Cardiac septum (tissue), 1 donor: Measurements from ENCODE around the gene ABHD16B. TPM values are rescaled to one million over a fixed set of nuclear protein-coding genes. Genes with fewer than 3 reads are reported as not detected.
"Not testable (repeated sequence)": the region's sequence is repeated elsewhere in the genome, so short reads cannot be mapped to it uniquely, and the experiment has no call there.

Source experiments
- DNase-seq: peaks from one replicate; pipeline ENCODE4 v3.0.0-alpha.2; 2020; ENCODE audit warnings: low spot score
- intact Hi-C: fragments of 100-400 bp; cut with DNase I; formaldehyde crosslinking; loops from one replicate; pipeline ENCODE4 v1.14.0; 2022
- total RNA-seq: library from RNA; stranded (reverse); fragmentation: NEBNext Ultra II Directional; extraction: Animal tissue kit (Norgen Biotek cat#: 25700); gene quantifications from one replicate; pipeline ENCODE4 v1.2.1, GENCODE V29; 2021
- donor health status: DM: no; HTN: no; CAD: no.

Gene ABHD16B
- total RNA-seq, 1 donor from 2014 or later, result not detected

DNA sequence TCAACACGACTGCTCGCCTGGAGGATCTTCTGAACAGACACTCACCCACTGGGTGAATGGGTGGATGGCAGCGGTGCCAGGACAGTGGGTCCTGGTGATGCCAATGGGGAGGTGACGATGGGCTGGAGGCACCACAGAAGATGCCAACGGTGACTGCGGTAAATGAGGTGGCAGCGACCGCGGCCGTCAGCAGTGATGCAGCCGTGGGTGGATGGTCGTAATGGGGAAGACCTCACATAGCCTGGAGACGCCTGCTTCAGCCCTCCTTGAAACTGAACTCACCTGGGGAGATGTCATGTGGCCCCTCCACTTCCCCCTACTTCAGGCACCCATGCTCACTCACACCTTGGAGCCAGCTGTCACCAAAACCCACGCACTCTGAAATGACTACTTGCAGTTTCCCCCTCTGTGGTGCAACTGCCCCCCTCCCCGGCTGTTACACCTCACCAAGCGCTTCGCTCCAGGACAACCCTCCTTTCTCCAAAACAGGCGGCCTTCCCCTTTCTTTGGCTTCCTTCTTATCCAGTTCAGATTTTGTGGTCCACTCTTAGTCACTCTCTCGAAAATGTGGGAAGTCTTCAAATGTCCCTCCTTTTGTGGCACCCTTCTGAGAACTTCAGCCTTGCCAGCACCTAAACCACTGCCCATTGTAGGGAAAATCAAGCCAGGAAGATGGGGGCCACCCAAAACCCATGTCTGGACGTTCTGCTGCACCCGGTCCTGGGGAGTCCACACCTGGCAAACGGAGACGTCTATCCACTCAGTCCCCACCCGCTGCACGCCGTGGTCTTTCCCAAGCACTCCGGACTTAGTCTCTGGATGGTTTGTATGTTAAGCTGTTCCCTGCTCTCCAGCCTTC, 10.4 kb upstream of the ABHD16B start:
- no peak for DNase-seq

DNA sequence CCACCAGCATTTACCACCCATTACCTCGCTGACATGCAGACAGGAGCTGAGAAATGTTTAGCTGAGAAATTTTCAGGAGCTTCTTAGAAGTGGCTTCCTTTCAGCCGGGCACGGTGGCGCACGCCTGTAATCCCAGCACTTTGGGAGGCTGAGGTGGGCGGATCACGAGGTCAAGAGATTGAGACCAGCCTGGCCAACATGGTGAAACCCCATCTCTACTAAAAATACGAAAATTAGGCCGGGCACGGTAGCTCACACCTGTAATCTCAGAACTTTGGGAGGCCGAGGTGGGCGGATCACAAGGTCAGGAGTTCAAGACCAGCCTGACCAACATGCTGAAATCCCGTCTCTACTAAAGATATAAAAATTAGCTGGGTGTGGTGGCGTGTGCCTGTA, 9.8 kb upstream of the ABHD16B start:
- DNase-seq, intact Hi-C loops: not testable (repeated sequence)

More for the DNA sequence above, 10.4 kb upstream of the ABHD16B start:
- intact Hi-C loops, result no loop called here

DNA sequence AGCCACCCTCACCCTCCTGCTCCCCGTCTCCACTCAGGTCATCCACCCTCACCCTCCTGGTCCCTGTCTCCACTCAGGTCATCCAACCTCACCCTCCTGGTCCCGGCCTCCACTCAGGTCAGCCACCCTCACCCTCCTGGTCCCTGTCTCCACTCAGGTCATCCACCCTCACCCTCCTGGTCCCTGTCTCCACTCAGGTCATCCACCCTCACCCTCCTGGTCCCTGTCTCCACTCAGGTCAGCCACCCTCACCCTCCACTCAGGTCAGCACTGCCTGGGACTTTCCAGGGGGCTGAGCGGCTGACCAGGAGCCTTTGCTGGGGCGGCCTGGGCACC, 7.6 kb upstream of the ABHD16B start:
- intact Hi-C loops, DNase-seq: not testable (repeated sequence)

DNA sequence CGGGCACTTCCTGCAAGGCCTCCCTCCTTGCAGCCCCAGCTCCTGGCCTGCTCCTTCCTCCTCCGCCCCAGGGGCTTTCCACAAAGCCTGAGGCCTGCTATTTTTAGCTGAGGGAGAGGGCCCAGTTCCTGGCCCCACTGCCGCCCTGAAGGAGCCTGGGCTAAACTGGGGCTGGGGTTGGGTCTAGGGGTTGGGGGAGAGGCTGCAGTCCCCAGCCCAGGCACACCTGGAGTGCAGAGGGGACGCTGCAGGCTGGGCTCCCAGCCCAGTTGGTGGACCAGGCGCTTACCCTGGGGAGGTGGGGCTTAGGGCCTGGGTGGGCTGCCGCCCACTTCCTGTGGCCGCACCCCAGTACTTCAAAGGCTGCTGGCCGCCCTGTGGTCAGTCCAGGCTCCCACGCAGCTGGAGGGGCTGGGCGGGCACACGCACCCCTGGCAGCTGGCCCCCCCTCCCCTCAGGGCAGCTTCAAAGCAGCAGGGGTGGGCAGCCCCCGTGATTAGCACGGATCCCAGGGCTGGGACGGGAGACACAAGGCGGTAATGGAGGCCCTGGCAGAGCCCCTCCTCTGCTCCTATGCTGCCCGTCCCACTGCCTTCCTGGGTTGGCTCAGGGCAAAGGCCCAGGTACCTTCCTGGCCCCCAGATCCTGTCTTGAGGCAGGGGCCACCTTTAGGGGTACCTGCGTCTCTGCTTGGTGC, 7.1 kb upstream of the ABHD16B start:
- intact Hi-C loops, result no loop called here
- no peak for DNase-seq

DNA sequence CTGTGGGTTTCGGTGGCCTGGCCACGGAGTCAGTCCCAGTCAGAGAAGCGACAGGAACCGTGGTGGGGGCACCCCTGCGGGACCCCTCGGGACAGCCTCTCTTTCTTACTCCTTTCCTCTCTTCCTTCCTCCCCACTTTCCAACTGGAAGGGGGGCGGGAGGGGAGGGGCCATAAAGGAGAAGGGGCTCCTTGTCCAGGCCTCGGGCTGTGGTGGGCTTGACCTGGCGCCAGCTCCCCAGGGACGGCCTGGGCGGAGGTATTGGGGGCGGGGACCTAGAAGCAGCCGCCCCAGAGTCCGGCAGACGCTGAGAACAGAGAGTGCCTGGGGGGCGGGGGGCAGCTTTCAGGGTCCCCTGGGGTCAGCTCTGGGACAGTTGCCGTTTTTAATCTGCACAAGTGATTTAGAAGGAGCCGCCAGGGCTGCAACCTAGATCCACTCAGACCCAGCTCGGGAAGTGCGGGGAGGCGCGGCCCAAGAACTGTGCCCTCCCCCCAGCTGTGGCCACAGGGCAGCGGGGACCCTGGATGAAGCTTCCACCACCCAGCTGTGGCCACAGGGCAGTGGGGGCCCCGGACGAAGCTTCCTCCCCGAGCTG, 6.4 kb upstream of the ABHD16B start:
- DNase-seq, result no peak
- intact Hi-C loops, result no loop called here

DNA sequence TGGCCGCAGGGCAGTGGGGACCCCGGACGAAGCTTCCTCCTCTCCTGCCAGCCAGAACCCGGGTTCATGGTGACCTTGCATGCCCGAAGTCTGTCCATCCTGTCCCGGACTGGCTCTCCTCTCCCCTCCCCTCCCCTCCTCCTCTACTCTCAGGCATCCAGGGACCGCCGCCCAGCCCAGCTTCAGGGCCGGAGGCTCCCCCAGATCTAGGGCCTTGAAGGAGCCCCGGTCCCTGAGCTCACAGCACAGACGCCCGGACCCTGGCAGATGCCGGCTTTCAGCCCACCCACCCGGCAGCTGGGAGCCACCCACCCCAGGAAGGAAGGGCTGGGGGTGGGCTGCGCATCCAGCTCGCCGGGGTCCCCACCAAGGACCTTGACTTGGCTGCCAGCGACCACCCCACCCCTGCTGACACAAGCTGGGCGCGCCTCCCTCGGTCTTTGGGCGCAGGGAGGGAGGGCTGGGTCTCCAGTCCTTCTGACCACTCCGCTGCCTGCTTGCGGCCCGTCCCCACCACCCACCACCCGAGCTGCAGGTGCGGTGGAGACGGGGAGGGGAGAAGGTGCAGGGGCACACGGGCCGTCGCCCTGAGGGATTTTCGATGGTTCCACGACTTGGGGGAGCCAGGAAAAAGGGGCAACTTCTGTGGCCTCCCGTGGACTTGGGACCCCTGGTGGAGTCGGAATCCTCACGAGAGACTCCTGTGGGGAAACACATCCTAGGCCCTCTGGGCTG, 5.8 kb upstream of the ABHD16B start:
- DNase-seq, result no peak
- intact Hi-C loops, result no loop called here

DNA sequence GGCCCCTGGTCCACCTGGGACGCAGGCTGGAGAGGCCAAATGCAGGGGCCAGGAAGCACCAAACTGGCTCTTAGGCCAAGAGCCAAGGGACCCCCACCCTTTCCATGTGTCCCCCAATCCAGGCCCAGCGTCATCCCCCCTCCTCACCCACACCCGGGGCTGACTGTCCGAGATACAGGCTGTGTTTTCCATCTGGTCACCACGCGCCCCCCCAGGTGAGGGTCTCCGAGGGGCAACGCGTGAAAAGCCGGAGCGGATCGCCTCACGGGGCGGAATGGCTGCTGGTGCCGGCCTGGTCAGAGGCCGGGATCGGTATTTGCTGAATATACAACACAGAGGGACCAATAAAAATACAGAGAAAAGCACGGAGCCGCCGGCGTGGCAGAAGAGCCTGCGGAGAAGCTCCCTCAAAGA, 5.2 kb upstream of the ABHD16B start:
- DNase-seq, result no peak
- intact Hi-C loops, result no loop called here

DNA sequence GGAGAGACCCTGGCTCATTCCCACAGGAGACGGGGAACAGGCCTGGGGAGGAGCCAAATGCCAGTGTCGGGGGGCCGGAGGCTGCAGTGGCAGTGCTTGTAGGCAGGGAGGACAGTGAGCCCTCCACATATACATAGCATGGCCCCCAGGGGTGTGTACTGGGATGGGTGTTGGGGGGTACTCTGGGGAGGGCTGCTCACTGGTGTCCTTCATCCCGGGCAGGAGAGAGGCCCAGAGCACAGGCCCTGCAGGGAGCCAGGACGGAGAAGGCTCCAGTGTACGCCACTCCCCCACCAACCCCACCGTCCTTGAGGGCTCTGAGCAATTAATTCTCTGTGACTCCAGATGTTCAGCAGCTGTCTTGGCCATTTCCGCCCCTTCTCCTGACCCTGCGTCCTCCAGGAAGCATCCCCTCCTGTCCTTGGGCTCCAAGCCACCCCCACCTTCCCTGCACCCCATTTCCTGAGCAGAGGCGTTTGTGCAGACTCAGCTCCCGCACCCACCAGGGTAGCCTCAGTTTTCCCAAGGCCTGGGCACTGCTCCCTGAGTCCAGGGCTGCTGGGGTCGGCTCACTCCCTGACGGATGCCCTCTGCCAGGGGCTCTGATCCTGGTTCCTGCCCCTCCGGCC, 3.4 kb upstream of the ABHD16B start:
- intact Hi-C loops, result no loop called here
- no peak for DNase-seq

DNA sequence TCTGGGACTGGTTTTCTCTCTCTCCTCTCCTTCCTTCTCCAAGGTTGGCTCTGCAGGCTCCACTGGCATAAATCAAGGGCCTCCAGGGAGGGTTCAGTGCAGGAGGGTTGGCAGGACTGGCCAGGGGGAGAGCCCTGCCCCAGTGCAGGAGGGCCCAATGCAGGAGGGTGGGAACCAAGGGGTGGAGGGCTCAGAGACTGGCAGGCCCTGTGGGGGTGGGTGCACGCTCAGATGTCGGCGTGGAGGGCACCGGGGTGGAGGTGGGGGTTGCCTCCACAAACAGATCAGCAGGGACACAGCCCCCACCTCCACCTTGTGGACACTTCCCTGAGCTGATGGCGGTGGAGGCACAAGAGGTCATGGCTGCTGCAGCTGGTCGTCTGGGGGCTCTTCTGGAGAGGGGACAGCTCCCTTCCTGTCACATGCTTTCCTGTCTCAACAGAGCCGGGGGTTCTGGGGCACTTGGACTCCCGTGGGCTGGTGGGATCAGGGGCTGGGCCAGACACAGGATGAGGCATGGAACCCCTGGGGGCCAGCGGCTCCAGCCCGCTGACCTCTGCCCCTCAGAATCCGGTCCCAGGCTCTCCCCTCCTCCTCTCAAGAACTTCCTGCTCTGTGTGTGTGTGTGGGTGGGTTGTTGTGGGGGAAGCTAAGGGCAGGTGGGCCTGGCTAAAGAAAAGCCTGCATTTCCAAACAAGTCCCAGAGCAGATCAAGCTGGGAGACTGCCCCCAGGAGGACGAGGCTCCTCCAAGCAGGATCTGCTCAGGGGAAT, 2.7 kb upstream of the ABHD16B start:
- intact Hi-C loops, result no loop called here
- no peak for DNase-seq

DNA sequence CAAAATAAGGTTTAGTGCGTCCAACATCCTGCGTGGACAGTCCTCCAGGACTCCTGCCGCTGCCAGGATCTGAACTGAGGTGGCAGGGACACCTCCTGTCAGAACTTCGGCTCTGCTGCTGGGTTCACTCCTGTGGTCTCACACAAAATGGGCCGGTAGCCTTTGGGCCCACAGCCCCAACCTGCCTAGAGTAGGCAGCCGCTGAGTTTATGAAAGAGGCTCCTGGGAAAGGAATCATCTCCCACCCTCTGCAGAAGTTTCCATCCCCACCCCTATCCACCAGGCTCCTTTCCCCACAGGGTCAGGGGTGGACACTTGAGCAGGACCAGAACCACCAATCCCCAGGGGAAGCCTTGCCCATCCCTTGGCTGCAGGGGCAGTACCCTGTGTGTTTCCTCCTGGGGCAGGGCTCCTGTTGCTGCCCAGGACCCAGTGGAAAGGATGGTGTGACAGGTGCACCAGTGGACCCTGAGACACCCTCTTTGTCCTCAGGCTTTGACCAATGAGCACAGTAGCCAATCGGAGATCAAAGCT, 2.1 kb upstream of the ABHD16B start:
- DNase-seq, result no peak
- intact Hi-C loops, result no loop called here

DNA sequence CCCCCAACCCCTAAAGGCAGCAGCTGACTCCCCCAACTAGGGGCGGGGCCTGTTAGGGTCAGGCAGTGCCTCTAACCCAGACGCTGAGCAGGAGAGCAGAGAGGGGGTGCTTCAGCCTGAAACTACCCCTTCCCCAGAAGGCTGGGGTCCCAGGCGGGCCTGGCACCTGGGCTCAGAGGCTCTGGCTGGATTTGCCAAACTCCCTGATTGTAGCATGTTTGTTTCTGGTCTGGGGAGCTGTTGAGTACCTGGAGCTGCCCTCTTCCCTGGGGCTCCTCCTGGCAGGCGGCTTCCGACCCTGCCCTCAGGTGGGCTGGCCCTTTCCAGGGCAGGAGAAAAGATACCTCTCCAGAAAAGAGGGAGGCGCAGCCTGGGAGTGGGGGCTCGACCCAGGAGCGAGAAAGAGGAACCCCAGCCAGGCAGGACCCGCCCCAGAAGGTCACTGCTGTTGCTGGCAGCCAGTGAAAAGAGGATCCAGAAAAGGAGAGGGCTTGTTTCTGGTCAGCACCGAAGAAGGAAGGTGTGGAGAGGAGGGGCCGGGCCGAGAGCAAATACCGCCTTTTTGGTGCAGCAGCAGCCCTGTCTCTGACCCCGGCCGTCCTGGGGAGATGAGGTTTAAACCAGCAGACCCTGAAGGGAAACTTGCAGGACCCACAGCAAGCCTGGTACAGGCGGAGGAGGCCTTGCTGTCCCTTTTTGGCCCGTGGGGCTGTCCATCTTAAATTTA, 810 bp upstream of the ABHD16B start:
- DNase-seq, result no peak

DNA sequence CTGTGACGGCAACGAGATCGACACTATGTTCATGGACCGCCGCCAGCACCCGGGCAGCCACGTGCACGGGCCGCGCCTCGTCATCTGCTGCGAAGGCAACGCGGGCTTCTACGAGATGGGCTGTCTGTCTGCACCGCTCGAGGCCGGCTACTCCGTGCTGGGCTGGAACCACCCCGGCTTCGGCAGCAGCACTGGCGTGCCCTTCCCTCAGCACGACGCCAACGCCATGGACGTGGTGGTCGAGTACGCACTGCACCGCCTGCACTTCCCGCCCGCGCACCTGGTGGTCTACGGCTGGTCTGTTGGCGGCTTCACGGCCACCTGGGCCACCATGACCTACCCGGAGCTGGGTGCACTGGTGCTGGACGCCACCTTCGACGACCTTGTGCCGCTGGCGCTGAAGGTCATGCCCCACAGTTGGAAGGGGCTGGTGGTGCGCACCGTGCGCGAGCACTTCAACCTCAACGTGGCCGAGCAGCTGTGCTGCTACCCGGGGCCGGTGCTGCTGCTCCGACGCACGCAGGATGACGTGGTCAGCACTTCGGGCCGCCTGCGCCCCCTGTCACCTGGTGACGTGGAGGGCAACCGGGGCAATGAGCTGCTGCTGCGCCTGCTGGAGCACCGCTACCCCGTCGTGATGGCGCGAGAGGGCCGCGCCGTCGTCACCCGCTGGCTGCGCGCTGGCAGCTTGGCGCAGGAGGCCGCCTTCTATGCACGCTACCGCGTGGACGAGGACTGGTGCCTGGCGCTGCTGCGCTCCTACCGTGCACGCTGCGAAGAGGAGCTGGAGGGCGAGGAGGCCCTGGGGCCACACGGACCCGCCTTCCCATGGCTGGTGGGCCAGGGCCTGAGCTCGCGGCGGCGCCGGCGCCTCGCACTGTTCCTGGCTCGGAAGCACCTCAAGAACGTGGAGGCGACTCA, 943 bp downstream of the ABHD16B start:
- no peak for DNase-seq

More for the DNA sequence above, 810 bp upstream of the ABHD16B start:
- intact Hi-C loops, result loop anchor here (5.0 to 10.0 kb wide), 2 partner anchors 33 to 326 kb away; partner anchors contain the start of gene PTK6

DNA sequence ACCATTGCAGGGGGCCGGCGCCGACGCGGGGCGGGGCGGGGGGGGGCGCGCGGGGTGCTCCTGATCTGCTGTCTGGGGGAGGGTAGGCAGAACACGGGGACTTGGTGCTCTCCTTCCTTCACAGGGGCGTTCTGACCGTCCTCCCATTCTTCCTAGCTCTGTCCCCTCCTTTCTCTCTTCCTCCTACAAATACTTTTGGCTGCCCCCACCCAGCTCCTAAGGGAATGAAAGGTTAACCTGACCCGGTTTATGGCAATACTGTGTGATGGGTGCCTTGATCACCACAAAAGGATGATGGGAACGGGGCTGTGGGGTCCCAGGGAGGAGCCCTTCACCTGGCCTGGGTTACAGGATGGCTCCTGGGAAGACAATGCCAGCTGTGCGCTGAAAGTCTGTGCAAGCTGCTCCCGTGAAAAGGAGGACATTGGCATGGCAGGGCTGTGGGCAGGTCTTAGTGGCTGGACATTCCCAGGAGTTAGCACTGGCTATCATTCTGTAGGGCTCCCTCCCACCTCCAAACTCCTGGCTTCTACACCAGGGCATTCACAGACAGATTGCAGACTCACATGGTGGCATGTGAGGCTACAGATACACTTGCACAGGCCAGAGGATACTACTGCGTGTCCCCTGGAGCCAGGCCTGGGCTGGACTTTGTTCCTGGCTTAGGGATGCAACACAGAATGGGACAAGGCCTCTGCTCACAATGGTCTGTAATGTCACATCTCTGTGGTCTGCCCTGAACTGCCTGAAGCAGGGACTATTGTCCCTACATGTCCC, 1.9 kb downstream of the ABHD16B start:
- DNase-seq, result no peak
- intact Hi-C loops, result loop anchor here (5.0 to 10.0 kb wide), 2 partner anchors 36 to 328 kb away; partner anchors contain the start of gene PTK6

More for the DNA sequence above, 943 bp downstream of the ABHD16B start:
- intact Hi-C loops, result loop anchor here (5.0 to 10.0 kb wide), 2 partner anchors 35 to 327 kb away; partner anchors contain the start of gene PTK6

DNA sequence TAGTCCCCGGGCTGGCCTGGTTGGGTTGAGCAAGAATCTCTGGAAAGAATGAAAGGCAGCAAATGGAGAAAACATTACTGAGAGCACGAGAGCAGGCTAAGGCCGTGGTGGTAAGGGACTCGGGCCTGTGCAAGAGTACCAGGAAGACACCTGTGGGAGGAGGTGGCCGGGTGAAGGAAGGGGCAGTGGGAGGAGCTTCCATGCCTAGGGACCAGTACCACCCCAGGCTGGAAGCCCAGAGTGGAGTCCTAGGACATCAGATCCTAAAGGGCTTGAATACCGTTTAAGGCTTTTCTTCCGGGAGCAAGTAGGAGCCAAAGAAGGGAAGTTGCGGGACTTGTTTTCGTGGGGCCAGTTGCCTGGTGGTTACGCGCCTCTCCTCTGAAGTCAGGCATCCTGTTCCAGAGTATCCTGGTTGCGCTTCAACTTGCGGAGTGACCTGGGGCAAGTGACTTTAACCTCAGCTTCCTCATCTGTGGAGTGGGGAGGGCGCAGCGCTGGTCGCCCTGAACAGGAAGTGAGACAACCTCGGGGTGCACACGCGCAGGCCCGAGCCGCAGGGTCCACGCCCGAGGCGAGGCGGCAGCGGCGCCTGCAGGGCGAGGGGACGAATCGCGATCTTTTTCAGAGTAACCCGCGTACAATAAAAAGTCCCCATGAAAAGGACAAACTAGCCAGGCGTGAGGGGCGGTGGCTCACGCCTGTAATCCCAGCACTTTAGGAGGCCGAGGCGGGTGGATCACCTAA, 2.7 kb downstream of the ABHD16B start:
- DNase-seq, result peak; percentile 95
- intact Hi-C loops, result loop anchor here (1.0 to 10.0 kb wide), 3 partner anchors 37 to 329 kb away; partner anchors contain the start of gene PTK6

DNA sequence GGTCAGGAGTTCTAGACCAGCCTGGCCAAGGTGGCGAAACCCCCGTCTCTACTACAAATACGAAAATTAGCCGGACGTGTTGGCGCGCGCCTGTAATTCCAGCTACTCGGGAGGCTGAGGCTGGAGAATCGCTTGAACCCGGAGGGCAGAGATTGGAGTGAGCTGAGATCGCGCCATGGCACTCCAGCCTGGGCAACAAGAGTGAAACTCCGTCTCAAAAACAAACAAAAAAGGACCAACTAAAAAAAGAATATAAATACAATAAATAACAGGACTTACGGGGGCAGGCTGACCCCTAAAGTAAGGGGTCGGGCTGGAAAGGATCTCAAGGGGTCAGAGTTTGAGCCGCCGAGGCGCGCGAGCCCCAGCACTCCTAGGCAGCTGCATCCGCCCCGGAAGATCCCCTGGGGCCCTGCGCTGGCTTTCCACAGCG, 3.3 kb downstream of the ABHD16B start:
- DNase-seq, result no peak
- intact Hi-C loops, result loop anchor here (1.0 to 10.0 kb wide), 3 partner anchors 37 to 330 kb away; partner anchors contain the start of gene PTK6
